Uterus (tissue), 4 donors: ENCODE results near the gene DCAF8. TPM values are rescaled to one million over a fixed set of nuclear protein-coding genes. Genes with fewer than 3 reads are reported as not detected.

ENCODE experiments used
- DNase-seq, 2 donors: peaks; one replicate each; pipeline ENCODE4 v3.0.0-alpha.2; 2019 to 2020
- H3K27ac ChIP-seq, 2 donors: fragments of 200-600 bp; sonication (generic); 1 replicate in 1 of 2; 2 replicates in 1 of 2; pipeline ENCODE4 v1.5.1; 2016 to 2018
- H3K27me3 ChIP-seq, 2 donors: fragments of 200-600 bp; sonication (generic); one replicate each; pipeline ENCODE4 v1.5.1; 2018 to 2019; ENCODE audit warnings: control low read depth in 1 of 2
- H3K36me3 ChIP-seq, 2 donors: fragments of 200-600 bp; sonication (generic); one replicate each; pipeline ENCODE4 v1.5.1; 2019; ENCODE audit warnings: control low read depth in 1 of 2
- H3K4me1 ChIP-seq, 2 donors: fragments of 200-600 bp; sonication (generic); one replicate each; pipeline ENCODE4 v1.5.1; 2018 to 2019; ENCODE audit warnings: control low read depth in 1 of 2
- H3K4me3 ChIP-seq, 2 donors: fragments of 200-600 bp; sonication (generic); 1 replicate in 1 of 2; 2 replicates in 1 of 2; pipeline ENCODE4 v1.5.1; 2018 to 2019; ENCODE audit warnings: mild to moderate bottlenecking in 1 of 2
- H3K9me3 ChIP-seq, 2 donors: fragments of 200-600 bp; sonication (generic); one replicate each; pipeline ENCODE4 v1.5.1; 2019; ENCODE audit warnings: control low read depth in 1 of 2
- CTCF ChIP-seq, 4 experiments: fragments of 200-600 bp in 2 of 4; fragments of 450-650 bp in 2 of 4; sonication (generic) in 2 of 4; IDR thresholded peaks; one replicate each; pipeline ENCODE4 v1.5.1; 2016 to 2019; ENCODE audit warnings: antibody characterized with exemption in 4 of 4, mild to moderate bottlenecking in 2 of 4, moderate library complexity in 1 of 4
- POLR2A ChIP-seq, 2 donors: fragments of 450-650 bp; IDR thresholded peaks; one replicate each; pipeline ENCODE4 v1.6.1; 2016; ENCODE audit warnings: antibody characterized with exemption in 2 of 2, mild to moderate bottlenecking in 1 of 2, moderate library complexity in 1 of 2
- intact Hi-C: fragments of 100-400 bp; cut with DNase I; formaldehyde crosslinking; loops from one replicate; pipeline ENCODE4 v1.15.1; 2023; ENCODE audit warnings: low total_unique reads
- total RNA-seq, 4 donors: library from RNA; depleted of rRNA in 3 of 4; stranded (reverse); fragments of >200 nt in 3 of 4; gene quantifications; one replicate each; pipeline versions ENCODE4 v1.1.0 to v1.2.4, GENCODE V29; 2014 to 2023
- donor health status: DM: yes; HTN: yes; CAD: no.

Gene DCAF8
- total RNA-seq, 4 donors from 2014 or later = 36.8 to 167 (median 94.8) TPM

DNA sequence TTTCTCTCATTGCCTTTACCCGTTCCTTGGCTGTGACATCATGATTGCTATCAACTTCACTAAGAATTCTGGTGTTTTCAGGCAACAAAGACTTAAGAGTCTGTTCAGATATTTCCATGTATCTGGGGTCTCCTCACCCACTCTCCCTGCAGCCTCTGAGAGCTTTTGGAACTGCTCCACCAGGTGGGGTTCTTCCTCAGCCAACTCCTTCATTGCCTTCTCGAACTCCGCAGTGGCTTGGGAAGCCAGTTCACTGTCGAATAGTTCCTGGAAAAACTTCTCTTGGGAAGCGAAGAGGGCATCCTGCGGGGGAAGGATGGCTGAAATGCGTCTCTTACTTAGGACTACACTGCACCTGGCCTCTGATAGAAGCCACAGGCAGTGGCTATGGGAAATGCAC, 20.5 kb upstream of the DCAF8 start:
- Histone ChIP-seq H3K9me3 (no peaks in the 10 kb centered on the region), H3K27me3 (no peaks in the 10 kb centered on the region), H3K4me1 (peaks cover 0 to 8% of the 10 kb centered on the region in 2 donors), H3K36me3 (no peaks in the 10 kb centered on the region), H3K4me3 (no peak overlapping the region), H3K27ac (no peak overlapping the region)
- no peak for DNase-seq
- no peak for TF ChIP-seq CTCF (IDR thresholded peaks at IDR 0.05)
- TF ChIP-seq POLR2A (IDR thresholded peaks at IDR 0.05) = no peak
- intact Hi-C loops = no loop called here

DNA sequence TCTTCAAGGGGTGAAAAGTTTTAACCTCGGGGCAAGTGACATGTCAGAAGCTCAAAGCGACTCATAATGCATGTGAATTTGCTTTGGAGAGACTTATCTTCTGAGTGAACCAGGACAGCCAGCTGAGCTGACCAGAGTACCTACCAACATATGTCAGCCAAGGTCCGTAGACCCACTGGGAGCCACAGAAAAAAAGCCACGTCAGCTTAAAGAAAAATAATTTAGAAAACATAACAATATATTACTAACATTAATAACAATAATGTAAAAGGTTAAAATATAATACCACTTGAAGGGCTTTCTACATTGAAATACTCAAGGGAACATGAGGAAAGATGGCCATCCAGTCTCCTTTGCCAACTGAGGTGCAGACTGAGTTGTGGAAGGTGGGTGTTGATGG, 15.6 kb upstream of the DCAF8 start:
- no peaks in the 10 kb centered on the region for H3K27me3 ChIP-seq
- TF ChIP-seq CTCF (IDR thresholded peaks at IDR 0.05) = no peak
- no peak for TF ChIP-seq POLR2A (IDR thresholded peaks at IDR 0.05)
- H3K4me3 ChIP-seq = no peak overlapping the region
- no peaks in the 10 kb centered on the region for H3K36me3 ChIP-seq
- no peak overlapping the region for H3K27ac ChIP-seq
- no peaks in the 10 kb centered on the region for H3K4me1 ChIP-seq
- DNase-seq = no peak
- intact Hi-C loops = no loop called here
- no peaks in the 10 kb centered on the region for H3K9me3 ChIP-seq

- no peaks in the 10 kb centered on the region for H3K4me1 ChIP-seq
- H3K27ac ChIP-seq = no peak overlapping the region
- intact Hi-C loops = no loop called here
- H3K36me3 ChIP-seq = no peaks in the 10 kb centered on the region
- H3K4me3 ChIP-seq = no peak overlapping the region
- H3K27me3 ChIP-seq = no peaks in the 10 kb centered on the region
- no peaks in the 10 kb centered on the region for H3K9me3 ChIP-seq
- TF ChIP-seq CTCF (IDR thresholded peaks at IDR 0.05) = no peak
- no peak for TF ChIP-seq POLR2A (IDR thresholded peaks at IDR 0.05)
- DNase-seq = no peak
Observed at GRCh38 chr1:160277330-160277729, 15.0 kb upstream of the DCAF8 start.

GRCh38 chr1:160271025-160271424, 8.7 kb upstream of the DCAF8 start:
- Histone ChIP-seq H3K27me3 (no peaks in the 10 kb centered on the region), H3K4me3 (no peak overlapping the region), H3K27ac (no peak overlapping the region), H3K36me3 (no peaks in the 10 kb centered on the region), H3K9me3 (no peaks in the 10 kb centered on the region), H3K4me1 (no peaks in the 10 kb centered on the region)
- no peak for TF ChIP-seq CTCF (IDR thresholded peaks at IDR 0.05)
- TF ChIP-seq POLR2A (IDR thresholded peaks at IDR 0.05) = no peak
- no peak for DNase-seq
- intact Hi-C loops = no loop called here

GRCh38 chr1:160267284-160267991, 5.1 kb upstream of the DCAF8 start:
- H3K27ac ChIP-seq = no peak overlapping the region
- intact Hi-C loops = no loop called here

More at GRCh38 chr1:160267284-160267991, 5.1 kb upstream of the DCAF8 start:
- Histone ChIP-seq H3K27me3 (no peaks in the 10 kb centered on the region), H3K36me3 (no peaks in the 10 kb centered on the region), H3K9me3 (no peaks in the 10 kb centered on the region), H3K4me3 (no peak overlapping the region), H3K4me1 (no peaks in the 10 kb centered on the region)
- DNase-seq = no peak
- TF ChIP-seq POLR2A (IDR thresholded peaks at IDR 0.05) (no peak), CTCF (IDR thresholded peaks at IDR 0.05) (no peak)
